Stimulated activated CD8-positive, alpha-beta memory T cell treated with anti-CD3 and anti-CD28 coated beads, Interleukin-4, amount 100 ng/mL, for 48 hours (primary cell): ENCODE data around the gene POU6F2.

Experiments
- DNase-seq: peaks from one replicate; pipeline ENCODE4 v3.0.0-alpha.2; 2020

POU6F2 gene

DNA sequence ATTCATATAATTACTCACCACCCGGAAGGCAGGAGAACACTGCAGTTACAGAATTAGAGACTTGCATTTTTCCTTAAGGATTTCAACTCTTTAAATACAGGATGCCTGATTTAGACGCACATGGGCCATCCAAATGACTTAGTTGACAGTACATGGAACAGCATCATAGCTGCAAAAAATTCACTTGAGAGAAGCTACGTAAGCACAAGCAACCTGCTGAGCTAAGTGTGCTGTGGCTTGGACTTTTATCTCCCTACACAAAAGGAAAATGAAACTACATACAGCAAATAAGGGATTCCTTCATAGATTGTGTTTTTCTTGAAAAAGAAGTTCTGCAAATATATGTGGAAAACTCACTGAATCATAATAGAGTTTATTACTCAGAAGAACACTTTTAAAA lies 152.6 kb downstream of the POU6F2 start:
- no peak for DNase-seq

DNA sequence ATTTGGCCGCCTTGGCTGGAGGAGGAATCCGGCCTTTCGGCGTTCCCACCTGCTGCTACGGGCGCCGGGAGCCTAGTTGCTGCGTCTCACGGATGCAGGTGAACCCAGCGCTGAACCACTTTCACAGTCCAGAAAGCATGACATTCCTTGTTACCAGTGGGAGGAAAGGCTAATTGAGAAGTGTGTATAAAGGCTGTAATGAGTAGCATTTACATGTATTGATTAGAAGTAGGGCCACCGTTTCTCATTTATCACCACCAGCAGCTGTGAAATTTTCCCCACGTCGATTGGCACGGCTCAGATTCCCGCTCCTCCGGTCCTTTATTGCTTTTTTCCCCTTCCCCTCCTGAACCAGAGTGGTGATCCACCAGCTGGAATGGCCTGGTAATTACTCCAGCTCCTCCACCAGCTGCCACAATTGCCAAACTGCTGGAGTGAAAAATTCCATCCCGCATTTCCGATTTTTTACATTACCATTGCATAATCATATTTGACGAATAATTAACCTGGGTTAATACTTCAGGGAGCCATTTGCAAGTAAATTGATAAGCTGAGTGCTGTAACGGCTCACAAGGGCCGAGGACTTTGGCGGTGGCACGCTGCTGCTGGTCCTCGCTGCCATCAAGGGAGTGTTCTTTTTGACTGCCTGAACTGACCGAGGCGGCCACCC lies 153.3 kb downstream of the POU6F2 start:
- DNase-seq, result no peak

DNA sequence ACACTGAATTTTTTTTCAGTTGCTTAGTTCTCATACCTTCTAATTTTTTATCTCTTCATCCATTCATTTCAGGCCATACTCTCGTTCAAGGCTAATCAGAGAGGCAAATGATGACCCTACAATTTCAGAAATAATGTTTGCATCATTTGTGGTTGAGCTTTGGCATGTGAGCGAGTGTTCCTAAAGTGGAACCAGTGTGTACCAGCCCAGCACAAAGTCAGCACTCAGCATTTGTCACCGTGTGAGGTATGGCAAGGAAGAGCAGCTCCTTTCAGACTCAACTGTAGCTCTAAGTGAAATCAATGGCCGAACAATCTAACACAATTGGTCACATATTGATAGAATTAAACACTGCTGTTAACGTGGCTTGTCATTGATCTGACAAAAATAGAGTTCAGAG lies 154.6 kb downstream of the POU6F2 start:
- no peak for DNase-seq

DNA sequence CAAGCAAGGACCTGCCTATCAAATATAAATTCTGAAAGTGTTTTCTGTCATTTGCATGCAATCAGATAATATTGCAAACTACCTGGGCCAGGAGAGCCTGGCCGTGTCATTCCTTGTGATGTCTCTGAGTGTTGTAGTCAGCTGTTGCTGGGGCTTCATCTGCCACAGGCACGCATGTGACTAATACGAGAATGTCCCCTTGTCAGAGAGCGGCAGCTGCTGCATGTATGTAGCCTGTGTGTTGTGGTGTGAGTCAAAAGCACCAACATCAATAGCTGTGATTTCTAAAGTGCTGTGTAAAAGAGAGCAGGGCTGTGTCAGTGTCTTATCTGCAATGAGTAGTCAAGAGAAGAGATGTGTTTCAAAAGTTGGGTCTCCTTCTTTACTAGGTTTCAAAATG lies 155.4 kb downstream of the POU6F2 start:
- no peak for DNase-seq

DNA sequence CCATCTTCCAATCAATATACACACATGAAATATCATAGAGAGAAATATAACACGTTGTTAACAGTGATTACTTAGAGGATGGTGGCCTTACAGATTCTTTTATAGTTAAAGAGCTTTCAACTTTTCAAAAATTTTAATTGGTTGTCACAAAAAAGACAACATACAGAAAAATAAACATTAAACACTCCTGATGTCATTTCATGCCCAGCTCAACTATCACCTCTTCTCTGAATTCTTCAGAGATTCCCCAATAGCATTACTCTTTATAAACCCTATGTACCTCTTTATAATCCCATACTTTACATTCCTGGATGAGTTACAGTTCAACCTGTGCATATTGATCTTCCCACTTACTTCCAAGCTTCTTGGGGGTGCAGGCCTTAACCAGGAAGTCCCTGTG lies 159.8 kb downstream of the POU6F2 start:
- no peak for DNase-seq

DNA sequence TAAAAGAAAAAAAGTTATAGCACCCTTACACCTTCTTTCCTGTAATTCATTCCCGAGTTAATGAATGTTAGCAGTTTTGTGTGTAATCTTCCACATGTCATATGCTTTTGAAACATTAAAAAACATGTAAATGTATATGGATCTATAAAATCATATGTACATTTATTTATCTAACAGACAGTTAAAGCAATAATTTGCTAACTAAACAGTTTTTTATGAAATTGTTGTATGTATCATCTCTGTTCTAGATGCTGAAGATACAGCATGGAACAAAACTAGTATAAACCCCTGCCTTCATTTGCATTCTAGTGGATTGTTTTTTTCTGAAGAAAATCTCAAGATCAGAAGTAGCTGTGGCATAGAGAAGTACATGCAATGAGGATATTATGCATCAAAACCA lies 165.0 kb downstream of the POU6F2 start:
- no peak for DNase-seq

DNA sequence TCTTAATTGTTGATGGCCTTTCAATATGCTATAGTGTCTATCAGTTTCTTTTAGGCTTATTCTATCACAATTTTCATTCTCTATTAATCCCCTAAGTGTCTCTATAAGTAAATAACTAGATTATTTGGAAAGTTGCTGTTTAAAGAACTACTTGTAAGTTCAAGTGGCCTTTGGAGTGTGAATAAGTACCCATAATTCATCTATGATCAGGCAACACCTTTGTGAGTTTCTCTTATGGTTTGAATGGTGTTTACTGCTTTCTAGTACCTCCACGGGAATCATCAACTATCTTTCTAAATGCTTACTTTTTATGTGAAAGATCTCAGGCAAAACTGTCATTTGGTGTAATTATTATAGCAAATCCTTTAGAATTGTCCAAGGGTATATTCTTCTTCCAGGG lies 166.7 kb downstream of the POU6F2 start:
- DNase-seq, result no peak

DNA sequence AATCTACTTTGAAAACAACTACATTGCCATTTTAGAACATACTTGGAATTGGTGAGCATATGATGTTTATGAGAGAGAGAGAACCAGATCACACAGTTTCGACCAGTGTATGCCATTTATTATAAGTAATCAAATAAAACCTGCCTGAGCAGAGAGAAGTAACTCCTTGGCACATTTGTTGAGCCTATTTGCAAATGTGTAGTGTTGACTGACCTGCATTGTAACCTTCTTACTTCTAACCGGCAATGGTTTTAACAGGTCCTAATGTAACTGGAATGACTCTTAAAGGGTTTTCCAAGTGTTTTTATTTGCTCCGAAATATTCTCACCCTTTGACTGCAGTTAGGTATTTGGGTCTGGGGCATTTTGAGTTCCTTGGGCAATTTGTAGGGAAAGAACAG lies 167.6 kb downstream of the POU6F2 start:
- DNase-seq, result no peak

DNA sequence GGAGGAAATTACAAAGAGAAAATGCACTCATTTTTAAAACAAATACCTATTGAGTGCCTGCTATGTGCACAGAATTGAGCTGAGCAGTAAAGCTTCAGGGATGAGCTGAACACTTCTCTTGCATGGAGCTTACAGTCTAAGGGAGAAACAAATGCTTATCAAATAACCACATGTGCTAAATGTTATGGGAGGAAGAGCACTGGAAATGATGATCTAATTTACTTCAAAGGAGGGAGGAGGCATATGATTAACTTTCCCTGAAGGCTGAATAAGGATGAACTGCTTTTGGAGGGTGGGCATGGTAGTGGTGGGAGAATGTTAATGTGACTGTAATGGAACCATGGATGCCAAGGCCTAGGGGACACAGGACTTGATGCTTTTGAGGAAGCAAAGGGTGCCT lies 168.2 kb downstream of the POU6F2 start:
- DNase-seq, result no peak

DNA sequence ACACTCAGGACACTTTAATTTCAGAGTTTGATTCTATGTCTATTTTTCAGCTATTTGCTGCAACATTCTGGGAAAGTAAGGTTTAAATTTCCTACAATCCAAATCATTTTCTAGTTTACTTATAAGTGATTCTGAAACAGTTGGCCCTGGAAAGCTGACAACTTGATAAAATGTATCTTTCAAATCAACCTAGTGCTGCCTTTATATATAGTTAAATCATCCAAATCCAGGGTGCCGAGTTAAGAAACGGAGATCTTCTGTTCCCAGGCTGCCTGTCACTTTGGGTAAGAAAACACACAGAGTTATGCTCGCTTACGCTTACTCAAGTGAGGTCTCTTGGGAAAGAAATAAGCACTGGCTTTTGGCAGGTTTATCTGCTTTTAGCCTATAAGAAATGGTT lies 175.0 kb downstream of the POU6F2 start:
- no peak for DNase-seq

DNA sequence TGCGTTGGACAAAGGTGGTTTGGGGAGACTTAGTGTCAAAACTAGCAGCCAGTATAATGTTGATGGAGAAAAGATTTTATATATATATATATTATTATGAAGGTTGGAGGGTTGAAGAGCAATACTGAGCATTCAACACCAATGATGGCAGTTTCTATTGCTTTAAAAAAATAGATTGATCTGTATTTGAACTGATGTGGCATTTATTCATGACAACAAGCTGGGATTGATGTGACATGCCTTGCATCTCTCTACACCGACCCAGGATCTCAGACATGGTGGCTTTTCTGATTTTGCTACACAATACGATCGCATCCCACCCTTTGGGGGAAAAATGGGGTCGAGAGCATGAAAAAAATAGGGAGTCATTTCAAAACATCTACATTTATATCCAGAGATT lies 175.4 kb downstream of the POU6F2 start:
- DNase-seq, result no peak

DNA sequence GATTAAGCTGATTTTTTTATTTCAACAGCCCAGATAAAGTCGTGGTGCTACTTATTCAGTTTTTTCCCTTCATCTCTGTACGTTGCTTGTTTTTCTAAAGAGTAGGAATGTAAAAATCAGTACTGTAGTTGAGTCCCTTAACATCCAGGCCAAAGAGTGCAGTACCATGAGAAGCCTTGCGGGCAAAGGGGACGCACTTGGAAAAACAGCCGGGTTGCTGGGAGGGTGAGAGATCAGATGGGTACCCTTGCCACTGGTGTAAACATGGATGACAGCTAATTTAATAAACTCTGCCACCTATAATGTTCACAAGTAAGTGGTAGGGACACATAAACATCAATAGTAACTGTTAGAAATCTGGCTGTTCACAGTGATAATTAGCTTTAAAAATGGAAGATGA lies 175.9 kb downstream of the POU6F2 start:
- DNase-seq, result no peak

DNA sequence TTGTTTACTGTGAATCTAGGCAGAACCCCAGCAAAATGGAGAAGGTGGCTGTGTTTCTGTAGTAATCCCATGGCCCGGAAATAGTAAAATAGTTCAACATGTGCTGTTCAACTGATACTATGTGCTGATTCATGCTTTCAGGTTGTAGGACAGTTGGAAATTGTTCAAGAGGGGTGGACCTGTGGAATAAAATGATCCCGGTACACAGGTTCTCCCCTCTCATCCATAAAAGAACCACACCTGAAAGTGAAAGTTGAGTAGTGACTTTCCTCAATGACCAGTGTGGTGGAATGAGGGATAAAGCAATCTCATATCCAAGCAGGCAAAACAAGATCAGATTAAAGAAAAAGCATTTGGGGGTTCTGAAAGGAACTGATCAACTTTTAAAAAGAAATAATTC lies 177.1 kb downstream of the POU6F2 start:
- DNase-seq, result no peak

DNA sequence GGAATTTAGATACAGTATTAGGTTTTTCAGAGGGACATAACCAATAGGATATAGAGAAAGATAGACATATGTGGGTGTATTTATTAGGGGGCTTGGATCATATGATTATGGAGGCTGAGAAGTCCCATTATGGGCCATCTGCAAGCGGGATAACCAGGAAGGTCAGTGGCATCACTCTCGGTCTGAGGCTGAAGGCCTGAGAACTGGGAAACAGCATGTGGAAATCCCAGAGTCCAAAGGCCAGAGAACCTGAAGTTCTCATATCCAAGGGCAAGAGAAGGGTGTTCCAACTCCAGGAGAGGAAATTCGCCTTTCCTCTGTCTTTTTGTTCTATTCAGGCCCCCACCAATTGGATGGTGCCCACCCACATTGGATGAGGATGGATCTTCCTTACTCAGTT lies 180.7 kb downstream of the POU6F2 start:
- no peak for DNase-seq

DNA sequence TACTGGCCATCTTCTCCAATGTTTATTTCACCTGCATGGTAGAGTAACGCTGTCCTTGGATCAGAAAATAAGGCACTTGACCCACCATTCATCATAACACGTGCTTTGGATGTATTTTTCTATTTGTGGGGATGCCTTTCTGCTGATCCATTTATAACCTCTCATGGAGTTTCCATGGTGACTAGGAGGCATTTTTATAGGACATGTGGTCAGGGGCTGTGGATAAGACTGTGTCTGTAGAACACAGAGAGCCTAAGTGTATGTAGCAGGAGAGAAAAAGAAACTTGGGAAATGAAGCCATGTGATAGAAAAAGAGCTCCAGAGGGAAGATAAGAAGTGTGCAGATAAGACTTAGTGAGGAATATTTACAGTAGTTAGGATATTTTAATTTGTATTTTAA lies 184.2 kb downstream of the POU6F2 start:
- no peak for DNase-seq

DNA sequence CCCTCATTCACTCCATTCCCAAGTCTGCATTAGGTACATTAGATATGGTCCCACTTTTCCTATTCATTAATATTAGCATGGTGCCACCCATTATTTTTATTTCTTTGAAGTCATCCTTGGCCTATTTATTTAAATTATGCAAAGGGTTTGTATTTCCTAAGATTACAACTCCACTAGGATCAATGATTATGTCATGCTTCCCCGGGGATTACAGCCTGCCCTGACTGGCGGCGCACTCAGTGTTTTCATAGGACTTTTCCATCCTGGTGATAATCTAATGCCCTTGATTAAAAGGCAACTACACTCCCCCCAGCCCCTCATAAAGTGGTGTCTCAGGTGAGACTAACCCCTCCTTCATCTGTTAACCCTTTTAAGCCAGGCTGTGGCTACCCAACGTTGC lies 187.2 kb downstream of the POU6F2 start:
- DNase-seq, result no peak

DNA sequence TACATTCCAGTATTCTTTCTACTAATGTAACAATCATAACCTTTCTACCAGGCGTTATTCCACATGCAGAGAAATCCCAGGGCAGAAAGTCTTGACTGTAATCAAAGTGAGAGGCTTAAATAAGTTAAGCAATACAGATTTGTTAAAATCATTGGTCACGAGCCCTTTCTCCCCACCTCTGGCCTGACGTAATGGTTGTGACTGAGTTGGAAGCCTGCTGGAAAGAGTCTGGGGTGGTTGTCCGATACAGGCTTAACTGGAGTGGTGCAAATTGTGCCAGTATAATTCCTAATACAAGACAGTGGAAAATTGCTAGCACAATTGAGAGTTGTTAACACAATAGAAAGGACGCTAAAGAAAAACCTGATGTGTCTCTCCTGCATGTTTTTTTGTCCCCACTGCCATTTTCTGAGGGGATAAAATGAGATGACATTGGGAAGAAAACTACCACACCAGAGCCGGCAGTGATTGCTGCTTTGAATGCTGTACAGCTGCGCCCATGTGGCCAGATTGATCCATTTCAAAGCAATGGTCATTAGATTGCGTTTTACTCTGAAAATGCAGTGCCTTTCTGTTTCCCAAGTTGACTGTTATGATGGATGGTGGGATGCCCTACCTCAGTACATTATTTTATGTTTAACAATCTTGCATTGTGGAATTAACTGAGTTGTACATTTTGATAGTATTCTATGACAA lies 190.8 kb downstream of the POU6F2 start:
- no peak for DNase-seq

DNA sequence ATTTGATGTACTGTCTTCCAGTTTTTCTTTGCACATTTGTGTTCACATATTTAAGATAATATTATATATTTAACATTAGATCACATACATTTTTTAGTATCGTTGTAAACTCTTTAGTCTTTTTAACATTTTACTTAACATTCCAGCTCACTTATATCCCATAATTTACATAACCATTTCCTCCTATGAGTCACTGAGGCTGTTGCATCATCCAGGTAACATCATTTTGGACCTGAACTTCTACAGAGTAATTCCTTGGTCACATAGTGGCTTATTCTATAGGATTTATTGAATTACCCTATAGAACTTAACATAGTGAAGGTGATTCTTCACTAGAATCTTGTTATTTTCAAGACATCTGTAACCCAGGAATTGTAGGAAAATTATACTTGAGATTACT lies 194.4 kb downstream of the POU6F2 start:
- DNase-seq, result no peak

DNA sequence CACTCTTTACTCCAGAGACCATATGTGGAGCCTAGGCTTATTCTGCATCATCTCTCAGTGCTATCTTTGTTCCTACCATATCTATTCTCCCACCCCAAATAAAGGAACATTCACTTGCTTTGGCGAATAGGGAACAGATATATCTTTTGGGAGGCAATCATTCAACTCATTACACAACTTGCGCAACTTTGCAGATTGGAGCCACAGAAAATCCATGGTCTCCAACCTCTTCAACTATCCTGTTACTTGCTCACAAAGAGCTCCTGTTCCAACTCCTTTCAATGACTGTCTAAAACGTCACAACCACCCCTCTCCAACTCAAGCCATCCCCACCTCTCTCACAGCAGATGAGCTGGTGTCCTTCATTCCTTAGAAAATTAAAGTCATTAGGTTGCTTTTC lies 203.7 kb downstream of the POU6F2 start:
- no peak for DNase-seq

DNA sequence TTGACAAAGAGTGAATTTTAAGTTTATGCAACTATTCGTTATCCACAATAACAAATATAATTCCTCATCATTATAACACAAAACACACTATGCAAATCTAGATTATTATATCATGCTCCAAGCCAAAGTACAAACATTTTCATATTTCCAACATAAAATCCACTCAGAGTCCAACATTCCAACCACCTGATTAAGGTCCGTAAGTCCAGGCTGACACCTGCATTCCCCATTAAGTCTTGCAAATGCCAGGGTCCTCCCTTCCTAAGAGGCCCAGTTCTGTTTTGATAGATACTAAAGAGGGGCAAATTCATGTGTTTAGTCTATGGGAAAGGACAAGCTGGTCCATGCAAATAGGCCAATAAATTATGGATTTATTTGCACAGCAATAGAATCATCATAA lies 206.1 kb downstream of the POU6F2 start:
- DNase-seq, result no peak

DNA sequence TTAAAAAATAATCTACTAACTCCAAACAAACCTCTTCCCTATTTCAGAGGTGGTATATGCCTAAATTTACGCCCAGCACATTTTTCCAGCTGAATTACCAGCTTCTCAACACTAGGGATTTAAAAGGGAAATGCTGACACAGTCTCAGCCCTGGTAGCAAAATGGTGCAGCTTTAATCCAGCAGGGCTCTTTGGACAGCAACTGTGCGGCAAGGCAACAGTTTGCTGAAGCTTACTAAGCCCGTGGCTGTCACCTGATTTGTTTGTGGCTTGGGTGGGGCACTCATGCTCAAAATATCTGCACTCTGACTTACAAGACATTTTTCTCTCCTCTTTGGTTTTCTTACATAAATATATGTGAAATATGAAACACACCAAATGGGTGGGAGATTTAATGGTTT lies 206.7 kb downstream of the POU6F2 start:
- DNase-seq, result no peak

DNA sequence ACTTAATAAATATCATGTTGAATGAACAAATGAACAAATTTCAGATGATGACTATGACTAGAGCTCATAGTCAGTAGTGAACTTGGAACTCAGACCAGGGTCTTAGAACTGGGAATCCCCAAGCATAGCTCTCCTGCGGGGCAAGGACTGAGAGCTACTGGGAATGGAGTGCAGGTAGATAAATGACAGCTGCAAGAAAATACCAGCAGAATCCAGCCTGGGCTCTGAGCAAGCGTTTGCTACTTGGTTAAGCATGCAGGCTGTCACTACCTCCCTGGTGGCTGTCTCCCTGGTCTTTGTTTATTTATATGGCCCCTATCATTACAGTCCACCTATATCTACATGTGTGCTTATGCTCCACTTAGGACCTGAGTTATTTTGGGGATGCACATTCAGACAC lies 208.4 kb downstream of the POU6F2 start:
- no peak for DNase-seq

DNA sequence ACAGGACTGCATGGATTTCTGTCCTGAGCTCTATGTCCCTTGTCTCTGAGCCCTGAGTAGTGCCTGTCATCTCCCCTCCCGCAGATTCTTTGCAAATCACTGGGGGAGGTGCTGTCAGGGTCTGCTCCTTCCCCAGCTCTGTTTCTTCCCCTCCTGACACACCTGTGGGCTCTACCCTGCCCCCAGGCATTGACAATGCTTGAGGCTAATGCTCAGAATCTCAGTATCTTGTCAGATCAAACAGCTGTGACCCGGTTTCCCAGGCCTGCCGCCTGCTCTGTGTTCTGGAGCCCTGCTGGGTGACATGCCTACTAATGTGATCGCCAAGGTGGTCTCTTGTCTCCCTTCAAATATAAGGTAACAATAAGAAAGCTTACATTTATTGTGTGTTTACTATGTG lies 209.0 kb downstream of the POU6F2 start:
- no peak for DNase-seq

DNA sequence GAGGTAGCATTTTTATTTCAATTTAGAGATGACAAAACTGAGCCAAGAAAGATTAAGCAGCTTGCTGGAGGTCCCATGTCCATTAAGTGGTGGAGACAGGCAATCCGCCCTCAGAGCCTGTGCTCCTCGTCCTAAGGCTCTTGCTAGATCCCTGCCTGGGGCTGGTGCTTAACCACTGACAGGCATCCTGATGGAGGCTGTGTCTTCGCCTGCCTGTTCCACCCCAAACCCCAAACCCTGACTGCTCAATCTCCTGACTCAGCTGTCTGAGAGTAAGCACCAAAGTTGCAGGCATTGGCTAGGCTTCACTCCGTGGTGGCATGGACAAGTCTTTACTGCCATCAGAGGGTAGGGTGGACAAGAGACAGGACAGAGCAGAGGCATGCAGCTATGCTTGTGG lies 209.4 kb downstream of the POU6F2 start:
- no peak for DNase-seq

DNA sequence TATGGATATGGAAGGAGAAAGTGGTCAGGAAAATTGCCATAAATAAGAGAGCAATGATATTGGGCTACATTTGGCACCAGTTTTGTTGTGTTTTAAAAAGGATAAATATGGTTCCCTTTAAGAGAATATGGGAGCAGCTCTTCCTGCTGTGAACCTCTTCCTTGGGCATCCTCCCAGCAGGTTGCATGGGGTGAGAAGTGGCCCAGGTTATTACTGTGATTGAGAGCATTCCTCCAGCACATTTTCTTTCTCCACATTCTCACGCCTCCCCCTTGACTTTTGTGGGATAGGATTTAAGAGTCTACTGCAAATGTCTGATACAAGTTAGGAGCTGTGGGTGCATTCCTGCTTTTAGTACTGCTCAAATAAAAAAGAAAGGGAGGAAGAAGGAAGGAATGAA lies 214.8 kb downstream of the POU6F2 start:
- DNase-seq, result no peak
